BE2C (cell line): Measurements from ENCODE around the gene STRN.
"Not testable (repeated sequence)": the region's sequence is repeated elsewhere in the genome, so short reads cannot be mapped to it uniquely, and the experiment has no call there.

Source experiments
- DNase-seq: peaks from one replicate; pipeline ENCODE4 v3.0.0-alpha.2; 2020
- H3K27me3 ChIP-seq: fragments of 250-450 bp; sonication (Bioruptor Pico); 2 replicates; pipeline ENCODE4 v1.5.1; 2020; ENCODE audit warnings: mild to moderate bottlenecking
- H3K36me3 ChIP-seq: fragments of 250-450 bp; sonication (Bioruptor Pico); 2 replicates; pipeline ENCODE4 v1.5.1; 2020; ENCODE audit warnings: mild to moderate bottlenecking
- H3K4me1 ChIP-seq: fragments of 250-450 bp; sonication (Bioruptor Pico); 2 replicates; pipeline ENCODE4 v1.5.1; 2020
- H3K4me3 ChIP-seq: 2 replicates; pipeline ENCODE4 v1.5.1; 2011; ENCODE audit warnings: low read depth, low read length
- H3K9me3 ChIP-seq: fragments of 250-450 bp; sonication (Bioruptor Pico); 2 replicates; pipeline ENCODE4 v1.5.1; 2020
- TF ChIP-seq, protein P1 (sequence below): IDR thresholded peaks from 2 replicates; pipeline ENCODE4 v1.5.1; 2012; ENCODE audit warnings: mild to moderate bottlenecking, low read depth, low read length

The STRN gene

DNA sequence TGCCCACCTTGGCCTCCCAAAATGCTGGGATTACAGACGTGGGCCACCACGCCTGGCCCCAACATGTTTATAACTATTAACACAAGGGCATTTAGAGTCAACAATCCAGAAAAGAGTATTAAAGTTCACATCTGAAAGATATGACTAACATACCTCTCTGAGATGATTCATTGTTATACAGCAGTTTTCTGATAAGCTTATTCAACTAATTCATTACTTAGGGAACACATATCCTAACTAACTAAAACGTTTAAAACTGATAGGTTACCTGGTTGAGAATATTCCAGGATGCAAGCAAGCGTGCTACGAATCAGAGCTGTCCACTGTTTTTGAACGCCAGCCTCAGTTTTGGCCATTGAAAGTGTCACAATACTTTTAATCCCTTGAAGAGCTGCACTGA is 34.0 kb upstream of the STRN start:
- Histone ChIP-seq H3K27me3 (no peaks in the 10 kb centered on the region), H3K36me3 (peaks cover 4% of the 10 kb centered on the region)
- DNase-seq = no peak

DNA sequence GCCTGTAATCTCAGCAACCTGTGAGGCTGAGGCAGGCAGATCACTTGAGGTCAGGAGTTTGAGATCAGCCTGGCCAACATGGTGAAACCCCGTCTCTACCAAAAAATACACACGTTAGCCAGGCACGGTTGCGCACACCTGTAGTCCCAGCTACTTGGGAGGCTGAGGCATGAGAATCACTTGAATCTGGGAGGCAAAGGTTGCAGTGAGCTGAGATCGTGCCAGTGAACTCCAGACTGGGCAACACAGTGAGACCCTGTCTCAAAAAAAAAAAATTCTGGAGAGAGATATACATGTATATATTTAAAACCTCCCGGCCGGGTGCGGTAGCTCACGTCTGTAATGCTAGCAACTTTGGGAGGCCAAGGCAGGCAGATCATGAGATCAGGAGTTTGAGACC is 33.1 kb upstream of the STRN start:
- not testable (repeated sequence) for H3K4me1 ChIP-seq, H3K9me3 ChIP-seq, H3K36me3 ChIP-seq, DNase-seq, H3K27me3 ChIP-seq, H3K4me3 ChIP-seq

More for the DNA sequence above, 34.0 kb upstream of the STRN start:
- no peaks in the 10 kb centered on the region for H3K4me1 ChIP-seq
- TF ChIP-seq, protein P1, sequence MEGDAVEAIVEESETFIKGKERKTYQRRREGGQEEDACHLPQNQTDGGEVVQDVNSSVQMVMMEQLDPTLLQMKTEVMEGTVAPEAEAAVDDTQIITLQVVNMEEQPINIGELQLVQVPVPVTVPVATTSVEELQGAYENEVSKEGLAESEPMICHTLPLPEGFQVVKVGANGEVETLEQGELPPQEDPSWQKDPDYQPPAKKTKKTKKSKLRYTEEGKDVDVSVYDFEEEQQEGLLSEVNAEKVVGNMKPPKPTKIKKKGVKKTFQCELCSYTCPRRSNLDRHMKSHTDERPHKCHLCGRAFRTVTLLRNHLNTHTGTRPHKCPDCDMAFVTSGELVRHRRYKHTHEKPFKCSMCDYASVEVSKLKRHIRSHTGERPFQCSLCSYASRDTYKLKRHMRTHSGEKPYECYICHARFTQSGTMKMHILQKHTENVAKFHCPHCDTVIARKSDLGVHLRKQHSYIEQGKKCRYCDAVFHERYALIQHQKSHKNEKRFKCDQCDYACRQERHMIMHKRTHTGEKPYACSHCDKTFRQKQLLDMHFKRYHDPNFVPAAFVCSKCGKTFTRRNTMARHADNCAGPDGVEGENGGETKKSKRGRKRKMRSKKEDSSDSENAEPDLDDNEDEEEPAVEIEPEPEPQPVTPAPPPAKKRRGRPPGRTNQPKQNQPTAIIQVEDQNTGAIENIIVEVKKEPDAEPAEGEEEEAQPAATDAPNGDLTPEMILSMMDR = no peak
- H3K4me3 ChIP-seq = no peak overlapping the region
- no peaks in the 10 kb centered on the region for H3K9me3 ChIP-seq

DNA sequence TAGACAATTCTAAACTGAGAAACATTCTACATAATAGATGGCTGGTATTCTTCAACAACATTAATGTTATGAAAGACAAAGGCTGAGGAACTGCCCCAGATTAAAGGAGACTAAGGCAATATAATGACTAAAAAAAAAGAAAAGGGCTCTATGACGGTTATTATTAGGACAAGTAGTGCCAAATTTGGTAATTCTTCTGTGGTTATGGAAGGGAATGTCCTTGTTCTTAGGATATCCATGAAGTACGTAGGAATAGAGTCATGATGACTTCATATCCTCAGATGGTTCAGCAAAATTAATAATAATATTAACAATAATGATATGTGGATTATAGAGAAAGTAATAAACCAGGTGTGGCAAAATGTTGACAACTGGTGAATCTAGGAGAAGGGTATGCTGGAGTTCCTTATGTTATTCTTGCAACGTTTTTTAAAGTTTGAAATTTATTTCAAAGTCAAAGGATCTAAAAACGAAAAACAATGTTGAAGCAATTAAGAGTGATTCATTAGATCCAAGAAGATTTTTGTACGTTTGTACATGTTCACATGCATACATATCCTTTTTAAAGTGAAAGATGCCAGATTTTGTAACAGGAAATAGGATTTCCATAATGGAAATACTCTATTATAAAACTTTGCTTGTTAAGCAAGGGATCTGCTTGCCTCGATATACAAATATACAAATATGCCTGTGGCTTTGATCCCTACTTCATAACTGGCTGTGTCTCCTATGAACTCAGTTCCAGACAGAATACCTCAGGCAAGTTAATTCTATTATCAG is 27.7 kb upstream of the STRN start:
- DNase-seq = no peak

DNA sequence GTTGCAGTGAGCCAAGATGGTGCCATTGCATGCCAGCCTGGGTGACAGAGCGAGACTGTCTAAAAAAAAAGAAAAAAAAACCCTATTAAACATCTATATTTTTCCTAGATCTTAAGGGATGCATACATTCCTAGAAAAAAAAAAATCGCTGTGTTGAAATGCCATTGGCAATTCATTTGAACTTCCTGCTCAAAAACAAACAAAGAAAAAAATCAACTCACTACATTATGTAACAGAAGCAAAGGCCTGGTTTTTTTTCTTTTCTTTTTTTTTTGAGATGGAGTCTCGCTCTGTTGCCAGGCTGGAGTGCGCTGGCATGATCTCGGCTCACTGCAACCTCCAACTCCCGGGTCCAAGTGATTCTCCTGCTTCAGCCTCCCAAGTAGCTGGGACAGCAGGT is 21.7 kb upstream of the STRN start:
- DNase-seq = no peak
- Histone ChIP-seq H3K9me3 (no peaks in the 10 kb centered on the region), H3K27me3 (no peaks in the 10 kb centered on the region), H3K4me3 (no peak overlapping the region), H3K4me1 (no peaks in the 10 kb centered on the region), H3K36me3 (no peaks in the 10 kb centered on the region)
- TF ChIP-seq, protein P1 = no peak

More for the DNA sequence above, 27.7 kb upstream of the STRN start:
- Histone ChIP-seq H3K9me3 (no peaks in the 10 kb centered on the region), H3K27me3 (no peaks in the 10 kb centered on the region), H3K4me3 (no peak overlapping the region), H3K4me1 (no peaks in the 10 kb centered on the region), H3K36me3 (0 out of 2 replicates have a peak, but pooled peaks cover 4% of the 10 kb centered on the region)
- TF ChIP-seq, protein P1 = no peak

DNA sequence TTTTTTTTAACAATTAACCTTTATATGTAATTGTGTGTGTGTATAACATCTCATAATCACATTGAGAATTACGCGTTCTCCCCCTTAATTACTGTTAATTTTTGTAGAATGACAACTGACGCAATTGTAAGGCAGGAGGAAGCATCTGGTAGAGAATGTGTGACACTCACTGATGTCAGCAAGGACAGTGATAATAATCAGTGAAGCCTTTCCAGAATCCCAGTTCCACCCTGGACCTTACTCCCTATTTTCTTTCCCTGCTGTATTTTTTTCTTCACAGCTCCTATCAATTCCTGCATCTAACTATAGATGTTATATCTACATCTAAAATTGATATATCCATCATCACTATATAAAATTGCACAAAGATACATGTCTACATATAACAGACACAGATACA is 16.1 kb upstream of the STRN start:
- no peak overlapping the region for H3K4me3 ChIP-seq
- H3K36me3 ChIP-seq = no peaks in the 10 kb centered on the region
- TF ChIP-seq, protein P1 = no peak
- no peaks in the 10 kb centered on the region for H3K27me3 ChIP-seq
- DNase-seq = no peak
- H3K9me3 ChIP-seq = no peaks in the 10 kb centered on the region
- peaks cover 5% of the 10 kb centered on the region for H3K4me1 ChIP-seq

DNA sequence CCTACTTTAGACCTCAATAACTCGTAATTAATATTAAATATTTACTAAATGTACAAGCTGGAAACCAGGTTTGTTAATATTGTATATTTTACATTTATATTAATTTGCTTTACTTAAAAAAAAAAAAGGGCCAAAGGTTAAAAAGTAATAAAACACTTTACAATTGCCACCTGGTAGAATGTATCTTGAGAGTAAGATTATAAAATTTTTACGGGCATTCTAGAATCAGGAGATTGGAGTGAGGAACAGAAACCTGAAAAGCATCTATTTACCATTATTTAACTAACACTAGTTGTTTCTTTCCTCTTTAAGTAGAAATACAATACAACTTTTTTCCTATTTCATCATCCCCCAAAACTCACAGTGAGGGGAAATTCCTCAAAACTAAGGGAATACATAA is 15.6 kb upstream of the STRN start:
- H3K9me3 ChIP-seq = no peaks in the 10 kb centered on the region
- DNase-seq = no peak
- peaks cover 5% of the 10 kb centered on the region for H3K4me1 ChIP-seq
- H3K4me3 ChIP-seq = no peak overlapping the region
- TF ChIP-seq, protein P1 = no peak
- no peaks in the 10 kb centered on the region for H3K27me3 ChIP-seq
- no peaks in the 10 kb centered on the region for H3K36me3 ChIP-seq

DNA sequence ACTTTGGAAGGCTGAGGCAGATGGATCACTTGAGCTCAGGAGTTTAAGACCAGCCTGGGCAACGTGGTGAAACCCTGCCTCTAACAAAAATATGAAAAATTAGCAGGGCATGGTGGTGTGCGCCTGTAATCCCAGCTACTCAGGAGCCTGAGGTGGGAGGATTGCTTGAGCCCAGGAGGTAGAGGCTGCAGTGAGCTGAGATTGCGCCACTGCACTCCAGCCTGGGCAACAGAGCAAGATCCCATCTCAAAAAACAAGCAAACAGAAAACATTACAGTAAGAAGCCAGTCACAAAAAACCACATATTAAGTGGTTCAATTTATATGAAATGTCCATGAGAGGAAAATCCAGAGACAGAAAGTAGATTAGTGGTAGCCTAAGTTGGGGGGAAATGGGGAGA is 12.7 kb upstream of the STRN start:
- H3K36me3 ChIP-seq, DNase-seq, H3K4me3 ChIP-seq, H3K4me1 ChIP-seq, H3K9me3 ChIP-seq, H3K27me3 ChIP-seq: not testable (repeated sequence)
